AG04449 (cell line): ENCODE measurements around the gene CABLES2.

Experiments
- CTCF ChIA-PET: fragments of 350-600 bp; formaldehyde crosslinking; extraction: SDS; loops from one replicate; lab custom pipeline; 2021; ENCODE audit warnings: antibody characterized with exemption; lab: Yijun Ruan, JAX
- POLR2A ChIA-PET: fragments of 400-600, 350-600 bp; formaldehyde crosslinking; extraction: SDS; loops from one replicate; lab custom pipeline; 2020; ENCODE audit warnings: antibody characterized with exemption, inconsistent platforms; lab: Yijun Ruan, JAX
- DNase-seq: peaks from one replicate; pipeline ENCODE4 v3.0.0-alpha.2; 2010; ENCODE audit warnings: low read depth, low spot score
- H3K4me3 ChIP-seq: 2 replicates; pipeline ENCODE4 v1.5.1; 2011; ENCODE audit warnings: low read depth, mild to moderate bottlenecking, control low read depth, low read length
- TF ChIP-seq, protein P1 (sequence below): IDR thresholded peaks from one replicate; pipeline ENCODE4 v1.5.1; 2011; ENCODE audit warnings: mild to moderate bottlenecking, moderate library complexity, low read length, control low read depth, inconsistent platforms; ENCODE audit not compliant: insufficient read depth; ENCODE audit errors: missing control alignments

The CABLES2 gene

DNA sequence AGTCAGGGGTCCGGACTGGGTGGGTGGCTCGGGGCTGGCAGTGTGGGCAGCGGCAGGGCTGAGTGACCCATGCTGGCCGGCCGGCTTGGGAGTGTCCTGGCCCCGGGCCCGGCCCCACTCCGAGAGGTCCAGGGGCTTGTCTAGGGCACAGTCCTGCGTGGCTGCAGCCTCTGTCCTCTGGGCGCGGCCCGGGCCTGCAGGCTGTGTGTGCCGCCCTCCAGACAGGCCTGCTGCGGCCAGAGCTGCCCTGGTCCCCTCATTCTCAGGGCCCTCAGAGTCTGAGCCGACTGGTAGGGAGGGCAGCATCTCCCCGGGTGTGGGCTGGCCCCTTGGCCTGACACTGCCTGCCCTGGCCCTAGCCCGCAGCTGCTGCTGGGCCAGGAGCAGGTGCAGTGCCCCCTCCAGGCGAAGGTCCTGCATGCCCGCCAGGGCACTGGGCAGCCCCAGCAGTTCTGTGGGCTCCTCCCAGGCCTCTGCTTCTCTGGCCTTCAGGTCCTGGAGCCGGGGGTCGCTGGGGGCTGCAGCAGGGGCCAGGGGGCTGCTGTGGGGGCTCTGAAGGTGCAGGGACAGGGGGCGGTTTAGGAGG is 6.9 kb upstream of the CABLES2 start:
- no peak for DNase-seq
- POLR2A ChIA-PET = no interaction called here
- H3K4me3 ChIP-seq = no peak overlapping the region
- TF ChIP-seq, protein P1, sequence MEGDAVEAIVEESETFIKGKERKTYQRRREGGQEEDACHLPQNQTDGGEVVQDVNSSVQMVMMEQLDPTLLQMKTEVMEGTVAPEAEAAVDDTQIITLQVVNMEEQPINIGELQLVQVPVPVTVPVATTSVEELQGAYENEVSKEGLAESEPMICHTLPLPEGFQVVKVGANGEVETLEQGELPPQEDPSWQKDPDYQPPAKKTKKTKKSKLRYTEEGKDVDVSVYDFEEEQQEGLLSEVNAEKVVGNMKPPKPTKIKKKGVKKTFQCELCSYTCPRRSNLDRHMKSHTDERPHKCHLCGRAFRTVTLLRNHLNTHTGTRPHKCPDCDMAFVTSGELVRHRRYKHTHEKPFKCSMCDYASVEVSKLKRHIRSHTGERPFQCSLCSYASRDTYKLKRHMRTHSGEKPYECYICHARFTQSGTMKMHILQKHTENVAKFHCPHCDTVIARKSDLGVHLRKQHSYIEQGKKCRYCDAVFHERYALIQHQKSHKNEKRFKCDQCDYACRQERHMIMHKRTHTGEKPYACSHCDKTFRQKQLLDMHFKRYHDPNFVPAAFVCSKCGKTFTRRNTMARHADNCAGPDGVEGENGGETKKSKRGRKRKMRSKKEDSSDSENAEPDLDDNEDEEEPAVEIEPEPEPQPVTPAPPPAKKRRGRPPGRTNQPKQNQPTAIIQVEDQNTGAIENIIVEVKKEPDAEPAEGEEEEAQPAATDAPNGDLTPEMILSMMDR = no peak
- CTCF ChIA-PET = interaction anchor here (0.6 to 1.6 kb wide), 2 partner anchors 10 to 203 kb away, joined by 3 to 4 read pairs; no protein-coding TSS in a partner anchor

DNA sequence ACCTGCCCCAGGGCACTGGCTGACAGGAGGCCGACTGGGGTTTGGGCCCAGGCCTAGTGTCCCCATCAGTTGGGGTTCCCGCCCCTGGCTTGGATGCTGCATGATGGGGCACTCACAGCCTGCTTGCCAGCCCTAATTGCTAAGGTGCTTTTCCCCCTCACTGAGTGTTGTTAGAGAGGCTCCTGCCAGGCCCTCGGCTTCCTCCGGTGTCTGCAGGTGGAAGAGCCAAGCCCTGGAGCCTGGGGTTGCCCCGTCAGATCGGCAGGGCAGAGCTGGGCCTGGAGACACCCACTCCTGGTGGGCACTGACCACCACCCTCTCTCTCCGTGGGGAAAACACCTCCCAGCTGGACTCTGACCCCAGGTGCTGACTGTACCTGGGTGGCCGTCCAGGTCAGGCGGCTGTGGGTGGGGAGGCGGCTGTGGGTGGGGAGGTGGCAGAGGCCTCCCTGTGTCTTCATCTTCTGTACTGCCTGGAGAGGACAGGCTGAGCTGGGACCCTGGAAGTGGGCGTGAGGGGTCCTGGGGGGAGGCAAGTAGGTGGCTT is 6.0 kb upstream of the CABLES2 start:
- TF ChIP-seq, protein P1 = no peak
- H3K4me3 ChIP-seq = no peak overlapping the region
- DNase-seq = no peak
- ChIA-PET POLR2A (no interaction called here), CTCF (interaction anchor here (0.6 to 1.6 kb wide), 2 partner anchors 11 to 204 kb away, joined by 3 to 4 read pairs; no protein-coding TSS in a partner anchor)

DNA sequence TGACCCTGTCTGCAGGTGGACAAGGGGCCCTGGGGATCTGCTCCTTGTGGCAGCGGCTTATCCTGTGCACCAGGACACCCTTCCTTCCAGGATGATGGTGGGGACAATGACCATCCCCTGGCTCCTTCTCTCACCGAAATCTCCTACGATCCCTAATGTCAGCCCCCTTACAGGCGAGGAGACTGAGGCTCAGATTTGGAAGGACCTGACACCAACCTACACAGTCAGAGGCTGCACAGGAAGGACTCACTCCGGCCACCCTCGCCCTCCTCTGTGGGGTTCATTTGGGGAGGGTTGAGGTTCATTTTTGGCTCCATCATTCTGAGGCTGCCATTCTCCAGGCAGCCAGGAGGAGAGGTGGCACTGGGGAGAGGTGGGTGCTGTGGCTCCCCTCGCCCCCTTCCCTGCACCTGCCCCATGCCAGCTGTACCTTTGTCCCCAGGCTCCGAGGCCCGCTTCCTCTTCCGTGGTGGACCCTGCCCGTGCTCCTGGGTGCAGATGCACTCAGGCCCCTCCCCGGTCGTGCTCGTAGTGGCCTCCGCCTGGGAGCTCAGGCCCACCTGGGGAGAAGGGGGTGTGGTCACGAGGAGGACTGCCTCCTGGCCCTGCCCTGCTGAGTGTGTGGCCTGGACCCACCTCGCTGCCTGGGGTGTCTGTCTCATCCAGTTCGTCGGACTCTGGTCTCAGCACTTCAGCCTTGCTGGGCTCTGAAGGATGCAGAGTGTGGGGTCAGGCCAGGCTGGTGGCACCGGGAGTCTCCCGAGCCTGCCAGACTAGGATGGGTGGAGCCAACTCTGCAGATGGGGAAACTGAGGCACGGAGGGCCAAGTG is 5.3 kb upstream of the CABLES2 start:
- ChIA-PET POLR2A (no interaction called here), CTCF (no interaction called here)
- DNase-seq = no peak
- no peak overlapping the region for H3K4me3 ChIP-seq
- TF ChIP-seq, protein P1 = no peak

DNA sequence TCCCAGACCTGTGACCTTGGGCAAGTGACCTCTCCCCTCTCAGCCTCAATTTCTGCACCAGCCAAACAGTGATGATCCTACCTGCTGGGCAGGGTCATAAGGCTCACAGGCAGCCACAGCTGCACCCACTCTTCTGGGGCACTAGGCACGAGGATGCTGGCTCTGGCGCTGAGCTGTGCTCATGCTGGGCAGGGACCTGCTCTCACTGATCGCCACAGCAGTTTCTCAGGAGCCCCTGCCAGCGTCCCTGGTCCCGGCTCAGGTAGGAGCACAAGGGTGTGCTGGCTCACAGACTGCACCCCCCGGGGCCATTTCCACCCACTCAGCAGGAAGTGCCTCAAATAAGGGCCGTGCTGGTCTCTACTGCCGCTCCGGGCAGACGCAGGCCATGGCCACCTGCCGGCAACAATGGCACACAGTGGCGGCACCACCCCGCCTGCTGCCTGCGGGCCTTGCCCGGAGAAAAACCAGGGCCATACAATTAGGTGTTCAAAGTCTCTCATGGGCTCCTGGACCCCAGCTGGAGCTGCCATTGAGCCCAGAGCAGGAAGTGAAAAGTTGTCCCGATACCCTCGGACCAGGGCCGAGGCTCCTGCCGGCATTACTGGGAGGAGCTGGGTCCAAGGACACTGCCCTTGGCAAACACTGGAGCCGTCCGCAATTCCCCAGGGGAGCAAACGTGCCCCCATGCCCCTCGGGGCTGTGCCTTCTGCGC is 4.6 kb upstream of the CABLES2 start:
- DNase-seq = no peak
- ChIA-PET CTCF (interaction anchor here (3.1 kb wide), 1 partner anchor 206 kb away, joined by 19 read pairs; no protein-coding TSS in a partner anchor), POLR2A (no interaction called here)
- H3K4me3 ChIP-seq = no peak overlapping the region
- TF ChIP-seq, protein P1 = no peak

DNA sequence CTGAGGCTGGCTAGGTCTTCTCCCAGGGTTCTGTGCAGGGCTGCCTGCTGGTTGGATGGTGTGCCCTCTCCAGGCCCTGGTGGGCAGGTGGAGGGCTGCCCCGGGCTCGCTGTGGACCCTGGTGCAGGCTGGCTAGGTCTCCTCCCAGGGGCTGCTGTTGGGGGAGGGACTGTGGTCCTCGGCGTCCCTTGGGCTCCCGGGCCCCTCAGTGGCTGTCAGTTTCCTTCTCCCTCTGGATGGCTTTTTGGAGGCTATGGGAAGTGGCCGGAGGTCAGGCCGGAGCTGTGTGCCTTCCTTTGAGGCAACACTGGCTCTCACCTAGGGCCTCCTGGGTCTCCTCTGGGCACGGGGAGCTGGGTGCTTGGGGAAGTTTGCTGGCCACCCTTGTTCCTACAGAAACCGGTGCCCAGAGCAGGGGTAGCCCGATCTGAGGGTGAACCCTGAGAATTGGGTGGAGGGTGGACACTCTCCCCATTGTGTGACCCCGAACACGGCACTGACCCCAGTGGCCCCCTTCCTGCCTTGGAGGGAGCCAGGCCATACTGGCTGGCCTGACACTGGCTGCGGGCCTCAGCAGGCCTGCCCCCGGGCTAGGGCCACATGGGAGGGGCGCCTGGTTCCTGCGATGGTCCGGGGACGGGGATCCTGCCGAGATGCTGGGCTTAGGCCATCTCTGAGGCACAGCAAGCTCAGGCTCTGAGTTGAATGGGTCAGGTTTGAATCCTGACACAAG is 3.8 kb upstream of the CABLES2 start:
- H3K4me3 ChIP-seq = no peak overlapping the region
- no peak for DNase-seq
- TF ChIP-seq, protein P1 = no peak
- ChIA-PET POLR2A (no interaction called here), CTCF (interaction anchor here (1.0 to 3.1 kb wide), 4 partner anchors 20 to 380 kb away, joined by 3 to 19 read pairs (median 3); no protein-coding TSS in a partner anchor)
